HG03097 (cell line): ENCODE results near the gene SPRY4.
"Not testable (repeated sequence)": the region's sequence is repeated elsewhere in the genome, so short reads cannot be mapped to it uniquely, and the experiment has no call there.

ENCODE experiments used
- ATAC-seq: cut with Tn5 transposase; IDR thresholded peaks from one replicate; pipeline ENCODE4 v1.9.1; 2021; ENCODE audit not compliant: unreplicated experiment, low FRiP score

SPRY4 gene

DNA sequence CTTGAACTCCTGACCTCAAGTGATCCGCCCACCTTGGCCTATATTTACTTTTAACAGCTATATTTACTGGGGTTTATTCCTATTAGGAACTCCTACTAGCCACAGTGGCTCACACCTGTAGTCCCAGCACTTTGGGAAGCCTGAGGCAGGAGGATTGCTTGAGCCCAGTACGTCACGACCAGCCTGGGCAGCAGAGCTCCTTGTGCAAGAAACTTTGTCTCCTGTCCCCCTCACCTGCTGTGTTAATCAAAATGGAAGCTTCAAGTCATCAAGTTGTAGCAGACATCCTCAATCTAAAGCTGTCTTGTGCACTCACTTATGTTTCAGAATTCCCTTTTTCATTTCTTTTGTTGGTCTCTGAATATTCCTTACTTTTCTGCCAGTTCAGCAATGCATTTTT is 15.0 kb upstream of the SPRY4 start:
- ATAC-seq = no peak

DNA sequence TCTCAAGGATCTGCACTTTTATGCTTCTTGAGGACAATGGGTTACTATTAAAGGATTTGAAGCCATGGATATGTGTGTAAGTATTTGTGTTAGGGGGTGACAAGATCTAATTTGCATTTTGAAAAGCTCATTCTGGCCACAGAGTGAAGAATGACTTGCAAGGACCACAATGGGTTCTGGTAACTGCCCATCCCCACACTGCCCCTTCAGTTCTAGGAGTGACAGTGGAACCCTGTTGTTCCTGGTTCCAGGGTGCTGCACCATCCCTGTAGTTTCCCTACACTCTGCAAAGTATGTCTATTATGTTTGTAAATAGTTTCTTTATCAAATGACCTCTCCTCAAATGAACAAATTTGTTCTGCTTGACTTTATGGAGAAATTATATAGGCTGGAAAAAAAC is 9.7 kb upstream of the SPRY4 start:
- no peak for ATAC-seq

DNA sequence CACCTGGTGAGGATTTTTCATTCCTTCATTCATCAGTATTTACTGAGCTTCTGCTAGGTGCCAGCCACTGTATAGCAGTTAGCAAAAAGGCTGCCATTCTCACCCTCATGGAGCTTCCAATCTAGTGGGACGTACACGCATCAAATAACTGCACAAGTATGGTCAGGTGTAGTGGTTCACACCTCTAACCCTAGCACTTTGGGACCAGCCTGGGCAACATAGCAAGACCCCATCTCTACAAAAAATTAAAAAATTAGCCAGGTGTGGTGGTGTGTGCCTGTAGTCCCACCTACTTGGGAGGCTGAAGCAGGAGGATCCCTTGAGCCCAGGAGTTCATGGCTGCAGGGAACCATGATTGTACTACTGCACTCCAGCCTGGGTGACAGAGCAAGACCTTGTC is 8.9 kb upstream of the SPRY4 start:
- ATAC-seq = not testable (repeated sequence)

DNA sequence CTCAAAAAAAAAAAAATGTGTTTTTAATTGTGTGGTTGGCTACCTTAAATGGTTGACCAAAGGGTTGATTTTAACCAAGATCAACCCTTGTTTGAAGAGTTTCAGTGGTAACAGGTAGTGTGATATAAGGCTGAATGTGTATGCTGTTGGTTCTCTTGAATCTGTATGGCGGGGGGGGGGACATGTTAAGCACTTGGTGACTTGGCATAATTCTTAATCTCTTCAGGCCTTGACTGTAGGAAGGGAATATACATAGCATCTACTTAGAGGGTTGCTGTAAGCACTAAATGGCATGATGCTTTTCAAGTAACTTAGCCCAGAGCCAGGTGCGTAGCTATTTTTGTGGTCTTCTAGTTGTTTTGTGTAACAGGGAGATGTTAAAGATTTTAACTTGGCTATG is 5.6 kb upstream of the SPRY4 start:
- ATAC-seq = no peak

DNA sequence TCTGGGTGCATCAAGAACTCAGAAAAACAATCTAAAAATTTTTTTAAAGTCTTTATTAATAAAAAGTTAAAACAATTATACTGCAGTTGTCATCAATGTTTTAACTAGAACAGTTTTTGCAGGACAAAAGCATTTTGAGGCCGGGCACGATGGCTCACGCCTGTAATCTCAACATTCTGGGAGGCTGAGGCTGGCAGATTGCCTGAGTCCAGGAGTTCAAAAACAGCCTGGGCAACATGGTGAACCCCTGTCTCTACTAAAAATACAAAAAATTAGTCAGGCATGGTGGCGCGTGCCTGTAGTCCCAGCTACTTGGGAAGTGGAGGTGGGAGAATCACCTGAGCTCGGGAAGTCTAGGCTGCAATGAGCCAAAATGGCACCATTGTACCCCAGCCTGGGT is 5.2 kb upstream of the SPRY4 start:
- no peak for ATAC-seq

DNA sequence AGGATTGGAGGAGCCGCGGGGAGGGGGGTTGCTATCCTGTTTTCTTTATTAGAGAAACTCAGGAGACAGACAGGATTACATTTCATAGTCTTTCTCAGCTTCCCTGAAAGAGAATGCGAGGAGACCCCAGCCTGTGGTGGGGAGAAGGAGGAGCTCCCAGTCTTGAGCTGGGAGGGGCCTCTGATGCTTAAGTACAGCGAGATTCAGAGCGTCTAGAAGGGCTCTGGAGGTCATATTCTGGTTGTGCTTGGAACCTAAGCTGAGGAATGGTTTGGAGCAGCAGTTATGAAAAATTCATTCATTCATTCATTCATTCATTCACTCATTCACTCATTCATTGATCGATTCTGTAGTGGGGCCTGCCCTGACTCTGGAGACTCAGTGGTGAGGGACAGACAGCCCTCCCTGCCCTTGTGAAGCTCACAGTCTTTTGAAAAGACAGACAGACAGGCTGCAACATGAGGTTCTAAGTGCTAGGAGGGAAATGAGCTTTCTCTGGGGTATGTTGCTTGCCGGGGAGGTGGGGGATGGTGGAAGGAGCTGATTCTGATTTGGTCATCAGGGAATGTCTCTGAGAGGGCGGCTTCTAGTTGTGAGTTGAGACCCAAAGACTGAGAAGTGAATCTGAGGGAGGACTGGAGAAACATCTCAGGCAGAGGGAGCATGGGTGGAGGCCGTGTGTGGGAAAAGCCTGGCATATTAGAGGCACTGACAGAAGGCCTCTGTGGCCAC is 2.5 kb upstream of the SPRY4 start:
- no peak for ATAC-seq

DNA sequence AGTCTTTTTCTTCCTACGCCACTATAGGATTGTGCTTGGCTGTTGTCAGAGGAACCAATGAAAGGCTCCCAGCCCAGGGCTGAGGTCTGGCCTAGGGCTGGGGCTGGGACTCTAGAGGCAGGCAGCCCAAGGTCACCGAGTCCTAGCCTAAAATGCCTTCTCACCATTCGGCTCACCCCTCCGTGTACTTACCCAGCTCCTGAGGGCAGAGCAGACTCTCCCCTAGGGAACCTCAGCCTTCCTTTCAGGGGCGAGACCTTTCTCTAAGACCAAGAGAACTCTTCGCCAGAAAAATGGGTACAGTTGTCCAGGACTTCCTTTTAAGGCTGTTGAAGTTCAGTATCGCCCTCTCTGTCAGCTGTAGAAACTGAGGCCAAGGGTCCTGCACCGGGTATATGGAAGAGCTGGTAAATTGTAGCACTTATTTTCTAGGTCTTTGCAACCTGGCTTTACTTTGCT is 1.7 kb upstream of the SPRY4 start:
- ATAC-seq = no peak

DNA sequence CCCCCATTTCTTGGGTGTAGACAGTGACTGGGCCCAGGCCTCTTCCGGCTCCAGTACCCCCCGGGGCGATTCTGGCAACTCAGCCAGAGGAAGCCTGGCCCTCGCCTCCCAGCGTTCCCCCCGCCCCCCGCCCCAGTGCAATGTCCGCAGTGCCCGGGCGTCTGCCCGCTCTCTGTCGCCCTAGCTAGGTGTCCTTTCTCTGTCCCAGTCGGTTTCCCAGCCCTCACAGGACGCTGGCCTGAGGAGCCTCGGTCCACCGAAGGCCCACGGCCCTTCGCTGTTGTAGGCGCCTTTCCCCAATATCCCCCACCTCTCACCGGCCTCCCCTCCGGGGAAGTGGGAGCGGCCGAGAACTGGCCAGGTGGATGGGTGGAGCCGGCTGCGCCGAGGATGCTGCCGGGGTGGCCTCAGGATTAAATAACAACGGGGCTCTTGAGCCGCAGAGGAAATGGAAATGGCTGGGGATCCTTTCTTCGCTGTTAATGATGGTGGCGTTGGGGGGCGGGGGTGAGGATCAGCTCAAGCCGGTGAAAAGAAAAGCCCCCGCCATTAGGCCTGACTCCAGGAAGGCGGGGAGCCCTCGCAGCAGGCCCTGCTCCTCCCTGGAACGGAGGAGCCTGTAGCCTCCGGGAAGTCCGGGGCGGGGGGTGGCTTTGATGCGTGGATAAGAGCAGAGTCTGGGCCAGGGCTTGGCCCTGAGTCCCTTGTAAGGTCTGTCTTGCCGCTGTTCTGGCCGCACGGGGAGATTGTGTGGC is 1.1 kb upstream of the SPRY4 start:
- ATAC-seq = no peak

DNA sequence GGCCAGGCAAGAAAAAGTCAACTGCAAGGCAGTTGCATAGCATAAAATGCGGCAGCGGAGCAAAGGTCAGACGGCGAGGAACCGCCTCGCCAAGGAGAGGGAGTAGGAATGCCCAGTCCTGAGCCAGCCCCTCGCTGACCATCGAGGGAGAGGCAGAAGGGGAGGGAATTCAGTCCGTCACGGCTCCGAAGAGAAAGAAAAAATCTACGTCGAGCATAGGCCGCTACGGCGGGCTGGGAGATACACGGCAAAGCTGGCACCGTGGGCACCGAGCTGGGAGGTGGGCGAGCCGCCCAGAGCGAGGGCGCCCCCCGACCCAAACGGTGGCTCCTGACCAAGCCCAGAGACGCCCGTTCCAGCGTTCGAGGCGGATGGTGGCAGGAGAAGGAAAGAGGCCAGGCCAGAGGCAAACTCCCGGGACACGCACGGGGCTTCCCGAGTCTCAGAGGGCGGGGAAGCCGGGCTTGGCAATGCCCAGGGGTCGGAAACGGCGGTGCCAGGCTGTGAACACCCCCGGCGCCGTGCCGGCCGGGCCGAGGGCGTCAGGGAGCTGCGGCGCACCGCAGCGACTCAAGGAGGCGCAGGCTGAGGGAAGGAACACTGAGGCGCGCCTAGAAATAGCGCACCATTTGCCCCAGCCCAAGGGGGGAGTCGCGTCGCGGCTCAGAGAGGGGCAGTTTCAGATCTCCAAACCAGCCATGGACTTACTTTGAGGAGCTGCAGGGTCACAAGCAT is 518 bp downstream of the SPRY4 start:
- peak; percentile 35 for ATAC-seq

DNA sequence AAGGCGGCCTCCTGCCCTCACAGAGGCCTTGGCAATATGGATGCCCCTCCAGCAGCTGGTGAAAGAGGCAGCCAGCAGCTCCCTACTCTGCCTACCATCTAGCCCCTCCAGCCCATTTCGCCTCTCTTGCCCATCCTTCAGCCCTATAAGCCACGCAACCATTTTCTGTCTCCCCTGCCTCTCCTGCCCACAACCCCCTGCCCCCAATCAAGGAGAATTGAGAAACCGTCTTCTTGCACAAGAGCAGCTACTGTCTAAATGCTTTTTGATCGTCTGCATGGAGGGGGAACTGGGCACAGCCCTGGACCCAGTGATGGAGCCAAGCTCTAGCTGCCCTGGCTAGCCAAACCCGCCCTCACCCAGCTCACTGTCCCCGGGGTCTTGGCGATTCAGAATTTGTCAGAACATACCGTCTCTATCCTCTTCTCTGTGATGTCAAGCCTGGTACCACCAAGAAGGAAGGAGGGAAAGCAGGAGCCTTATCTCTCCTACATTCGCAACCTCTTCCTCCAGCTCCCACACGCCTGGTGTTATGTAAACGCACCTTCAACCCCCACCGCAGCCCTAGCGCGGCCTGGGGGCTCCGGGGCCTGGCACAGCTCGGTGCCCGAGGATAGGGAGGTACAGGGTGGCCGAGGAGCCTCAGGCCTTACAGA is 1.2 kb downstream of the SPRY4 start:
- no peak for ATAC-seq

DNA sequence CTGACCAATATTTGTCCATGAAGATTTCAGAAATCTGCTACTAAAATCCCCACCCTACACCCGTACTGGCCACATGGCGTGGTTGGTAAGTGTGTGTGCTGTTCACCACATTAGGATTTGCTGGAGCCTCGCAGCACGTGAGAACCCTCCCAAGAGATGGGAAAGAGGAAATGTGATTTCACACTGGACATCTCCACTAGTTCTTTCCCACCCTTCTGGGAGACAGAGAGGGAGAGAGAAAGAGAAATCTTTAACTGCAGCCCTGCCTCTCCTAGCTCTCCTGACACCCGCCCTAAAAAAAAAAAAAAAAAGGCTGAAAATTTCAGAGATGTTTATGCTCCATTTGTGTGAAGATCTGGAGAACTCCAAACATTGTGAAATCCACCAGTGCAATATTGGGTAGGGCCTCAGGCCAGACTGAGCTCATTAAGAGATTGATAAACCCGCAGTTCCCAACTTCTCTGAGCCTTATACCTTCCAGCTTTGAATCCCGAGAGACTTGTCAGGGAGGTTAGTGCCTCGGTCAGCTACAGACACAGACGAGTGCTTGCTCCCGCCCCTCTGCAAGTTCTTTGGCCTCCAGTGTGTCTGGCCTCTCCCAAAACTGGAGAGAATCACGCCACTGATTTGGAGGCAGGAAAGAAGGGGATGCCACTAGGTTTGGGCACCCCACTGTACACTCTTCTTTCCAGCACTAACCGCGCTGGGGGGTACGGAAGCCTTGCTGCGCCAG is 1.9 kb downstream of the SPRY4 start:
- ATAC-seq = no peak

DNA sequence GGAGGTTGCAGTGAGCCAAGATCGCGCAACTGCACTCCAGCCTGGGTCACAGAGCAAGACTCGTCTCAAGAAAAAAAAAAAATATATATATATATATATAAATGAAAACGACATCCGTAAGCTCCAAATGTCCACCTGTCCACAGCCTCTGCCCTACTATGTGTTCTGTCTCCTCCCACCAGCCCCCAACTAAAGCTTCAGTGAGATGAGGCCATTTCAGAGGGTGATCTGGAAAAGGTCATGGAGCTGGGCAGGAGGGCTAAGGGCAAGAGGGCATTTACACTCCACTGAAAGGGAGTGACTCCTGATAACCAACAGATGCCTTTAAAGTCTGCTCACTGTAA is 2.4 kb downstream of the SPRY4 start:
- ATAC-seq = no peak

DNA sequence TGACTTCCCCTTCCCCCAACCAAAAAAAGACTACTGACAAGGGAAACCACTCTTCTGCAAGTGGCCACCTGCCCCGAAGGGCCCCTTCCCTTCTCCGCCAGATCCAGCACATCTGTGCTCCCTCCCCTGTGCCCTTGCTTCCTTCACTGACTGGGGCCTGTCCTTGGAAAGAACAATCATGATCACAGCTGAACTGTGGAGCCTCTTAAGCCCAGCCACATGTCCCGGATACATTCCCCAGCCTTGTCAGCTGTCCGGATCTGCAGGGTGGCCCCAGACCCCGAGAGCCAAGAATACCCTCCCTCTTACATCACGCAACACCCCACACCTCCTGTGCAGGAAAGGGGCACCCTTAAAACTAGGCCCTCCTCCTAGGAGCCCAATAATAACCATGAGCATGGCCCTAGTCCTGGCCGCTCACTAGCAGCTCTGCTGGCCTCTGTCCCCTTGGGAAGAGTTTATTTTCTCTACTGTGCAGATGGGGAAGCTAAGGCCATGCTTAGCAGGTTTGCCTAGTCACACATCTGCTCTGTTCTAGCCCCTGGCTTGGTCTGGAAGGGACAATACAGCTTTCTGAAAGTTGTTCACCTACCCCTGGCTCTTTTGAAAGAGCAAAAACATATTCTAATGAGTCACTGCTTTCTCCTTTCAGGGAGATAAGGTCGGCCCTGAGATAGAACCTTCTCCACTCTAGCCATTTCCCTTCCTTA is 3.8 kb downstream of the SPRY4 start:
- no peak for ATAC-seq

DNA sequence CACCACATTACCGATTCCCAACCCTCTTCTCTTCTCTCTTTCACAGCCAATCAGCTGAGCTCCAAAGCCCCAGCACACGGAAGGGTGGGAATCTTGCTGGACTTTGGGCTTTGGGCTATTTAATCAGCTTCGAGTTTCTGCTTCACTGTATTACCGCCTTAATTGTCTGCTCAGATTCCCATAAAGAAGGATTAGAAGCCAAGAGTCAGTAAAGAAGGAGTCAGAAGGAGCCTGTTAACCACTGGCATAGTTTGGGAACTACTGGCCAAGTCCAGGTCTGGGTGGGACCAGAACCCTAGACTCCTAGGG is 4.4 kb downstream of the SPRY4 start:
- no peak for ATAC-seq

DNA sequence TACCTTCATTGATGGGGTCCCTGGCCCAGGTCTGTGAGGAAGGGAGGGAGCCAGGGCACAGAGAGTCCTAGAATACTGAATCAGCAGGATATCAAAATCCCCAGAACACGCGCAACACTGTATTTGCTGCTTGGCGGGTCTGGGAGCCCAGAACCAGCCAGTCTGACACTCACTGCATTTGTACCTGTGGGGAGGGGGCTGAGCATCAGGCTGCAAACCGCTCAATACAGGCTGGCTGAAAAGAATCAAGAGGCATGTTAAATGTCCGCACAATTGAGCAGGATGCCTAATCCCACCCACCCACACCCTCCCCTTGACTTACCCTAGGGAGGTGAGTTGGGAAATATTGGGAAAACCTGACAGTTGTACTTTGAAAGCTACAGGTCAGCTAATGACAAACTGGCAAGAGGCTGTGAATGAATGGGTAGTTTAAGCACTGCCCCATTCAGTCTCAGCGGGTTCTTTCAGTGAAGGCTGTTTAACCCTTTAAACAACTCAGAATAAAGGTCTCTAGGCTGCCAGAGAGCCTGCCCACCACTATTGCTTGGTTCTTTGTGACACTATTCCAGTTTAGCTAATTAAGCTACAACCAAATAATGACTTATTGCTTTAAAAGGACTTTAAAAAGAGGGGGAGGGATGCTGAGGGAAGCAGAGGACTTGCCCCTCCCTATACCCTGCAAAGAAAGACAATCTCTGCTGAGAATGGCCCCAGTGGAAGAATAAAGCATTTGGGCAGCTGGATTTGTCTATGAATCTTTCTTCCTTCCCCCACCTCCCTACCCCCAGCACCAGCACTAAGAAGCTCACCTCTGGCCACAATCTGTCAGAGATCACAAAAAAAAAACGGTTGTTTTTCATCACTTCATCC is 5.0 kb downstream of the SPRY4 start:
- ATAC-seq = no peak

DNA sequence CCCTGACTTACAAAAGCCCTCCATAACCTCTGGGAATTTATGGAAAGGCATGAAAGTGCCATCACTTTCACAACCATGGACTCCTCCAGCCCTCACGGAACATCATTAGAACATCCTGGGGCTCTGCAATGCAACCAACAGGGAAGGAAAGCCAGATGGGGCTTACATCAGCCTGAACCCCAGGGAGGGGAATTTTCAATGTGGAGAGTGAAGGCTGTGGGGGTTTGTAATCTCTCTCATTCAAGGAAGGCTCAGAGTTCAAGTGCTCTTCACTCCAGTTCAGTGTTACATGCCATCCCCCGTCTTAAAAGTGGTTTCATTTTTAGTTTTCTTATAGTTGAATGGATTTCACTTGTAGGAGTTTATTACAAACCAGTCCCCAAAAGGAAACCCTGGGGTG is 5.7 kb downstream of the SPRY4 start:
- no peak for ATAC-seq

DNA sequence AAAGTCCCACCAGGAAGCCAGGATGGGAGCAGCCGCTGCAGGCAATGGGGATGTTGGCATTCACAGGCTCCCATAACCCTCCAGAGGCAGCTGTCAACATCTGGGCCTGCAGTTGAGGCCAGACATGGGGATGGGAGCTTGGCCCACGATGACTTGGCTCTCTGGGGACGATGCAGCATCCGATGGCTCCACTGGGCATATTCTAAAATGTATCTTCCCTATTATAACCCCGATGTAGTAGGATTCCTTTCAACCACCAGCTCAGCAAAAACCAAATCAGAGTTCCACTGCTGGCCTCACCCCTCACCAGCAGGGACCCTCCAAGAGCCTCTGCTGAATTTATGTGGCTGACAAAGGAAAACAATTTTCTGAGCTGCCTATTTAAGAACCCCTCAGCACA is 7.1 kb downstream of the SPRY4 start:
- ATAC-seq = no peak

DNA sequence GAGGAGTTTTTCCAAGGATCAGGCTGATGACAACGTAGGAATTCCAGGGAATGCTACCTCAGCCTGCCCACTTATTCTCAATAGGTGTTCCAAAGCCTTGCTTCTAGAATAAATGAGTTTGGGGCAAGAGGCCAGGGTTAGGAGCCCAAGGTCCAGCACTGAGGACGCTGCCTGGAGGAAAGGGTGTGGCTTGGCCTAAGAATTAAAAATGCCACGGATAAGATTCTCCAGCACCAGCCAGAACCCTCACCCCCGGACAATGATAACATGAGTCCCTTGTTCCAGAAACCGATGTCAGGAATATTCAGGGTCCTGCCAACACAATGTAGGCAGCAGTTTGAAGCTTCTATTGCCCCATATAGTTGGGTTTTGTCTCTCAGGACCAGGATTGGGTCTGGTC is 7.6 kb downstream of the SPRY4 start:
- ATAC-seq = no peak

DNA sequence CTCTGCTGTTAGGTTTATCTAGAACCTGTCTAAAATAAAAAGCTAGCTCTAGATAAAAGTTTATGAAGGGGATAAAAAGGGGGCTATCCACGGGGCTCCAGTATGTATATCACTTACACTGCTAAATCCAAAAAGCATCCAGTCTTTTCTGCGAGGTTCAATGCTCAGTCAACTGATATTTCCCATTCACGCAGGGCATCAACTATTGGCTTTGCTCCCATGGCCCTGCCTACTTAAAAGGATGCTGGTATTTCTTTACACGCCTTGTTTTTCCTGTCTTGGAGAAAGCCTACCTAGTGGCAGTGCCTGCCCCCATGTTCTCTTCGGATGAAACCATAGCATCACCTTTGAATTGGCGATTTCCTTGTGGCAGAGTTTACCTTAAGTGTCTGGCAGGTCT is 8.1 kb downstream of the SPRY4 start:
- no peak for ATAC-seq
